Measurements from ENCODE around the gene LSM10. TPM values are rescaled to one million over a fixed set of nuclear protein-coding genes. Genes with fewer than 3 reads are reported as not detected.
A peak's percentile ranks its signal among the peaks of the same experiment; 100 is the strongest.

Gene LSM10
- total and polyA plus RNA-seq, 9 of the 15 experiments (the other 6 are each of a cell fraction or from before 2014, with no cell fraction given): 13.2 to 146 (median 68.9) TPM

DNA sequence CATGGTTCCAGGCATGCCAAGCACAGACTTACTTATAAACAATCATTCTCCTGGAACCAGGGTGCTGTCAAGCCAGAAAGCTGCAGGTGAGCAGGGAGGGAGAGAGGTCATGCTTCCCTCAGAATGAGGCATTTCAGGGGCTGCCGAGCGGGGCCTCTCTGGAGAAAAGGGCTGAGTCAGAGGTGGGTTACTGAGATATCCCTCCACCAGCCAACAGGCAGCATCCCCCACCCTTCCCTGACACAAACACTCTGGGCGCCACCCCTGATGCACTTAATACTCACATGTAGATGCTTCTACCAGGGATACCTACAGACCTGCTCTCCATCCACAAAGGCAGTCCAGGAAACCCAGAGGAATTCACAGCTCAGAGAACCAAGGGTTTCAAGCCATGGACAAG lies 25.1 kb downstream of the LSM10 start (continued):
- TF ChIP-seq ZNF263 (CRISPR knock-in tag; IDR thresholded peaks at IDR 0.05; ENCODE audit: borderline replicate concordance) (0 out of 2 replicates have a peak, but pooled peaks have one; percentile 9), NCOA2 (IDR thresholded peaks at IDR 0.05; ENCODE audit: partially characterized antibody in 2 of 2) (no peak), ATF7 (IDR thresholded peaks at IDR 0.05) (no peak), MAFF (IDR thresholded peaks at IDR 0.05; ENCODE audit: low read length) (peak; percentile 55; the same call in 1 of the 2 replicates), JUND (IDR thresholded peaks at IDR 0.05; ENCODE audit: borderline replicate concordance, low read depth, low read length) (peak; percentile 68), JUND (tag; IDR thresholded peaks at IDR 0.05; ENCODE audit: borderline replicate concordance, low read depth, low read length) (no peak; the same call in 2 of the 3 replicates), ZBTB7A (IDR thresholded peaks at IDR 0.05; ENCODE audit: borderline replicate concordance, control insufficient read depth, low read depth, low read length) (peak; percentile 83; the same call in 1 of the 2 replicates), PTTG1 (tag; IDR thresholded peaks at IDR 0.05; ENCODE audit: low read depth) (no peak), POLR2B (IDR thresholded peaks at IDR 0.05; ENCODE audit: low read depth, partially characterized antibody) (peak; percentile 25), BMI1 (IDR thresholded peaks at IDR 0.05; ENCODE audit: low read length) (no peak), ZNF316 (IDR thresholded peaks at IDR 0.05) (peak; percentile 88), PHB (CRISPR knock-in tag; IDR thresholded peaks at IDR 0.05) (no peak)

Measured in K562 (cell line).